ENCODE results near the gene ATRNL1.
"Not testable (repeated sequence)": the region's sequence is repeated elsewhere in the genome, so short reads cannot be mapped to it uniquely, and the experiment has no call there.

Gene ATRNL1

DNA sequence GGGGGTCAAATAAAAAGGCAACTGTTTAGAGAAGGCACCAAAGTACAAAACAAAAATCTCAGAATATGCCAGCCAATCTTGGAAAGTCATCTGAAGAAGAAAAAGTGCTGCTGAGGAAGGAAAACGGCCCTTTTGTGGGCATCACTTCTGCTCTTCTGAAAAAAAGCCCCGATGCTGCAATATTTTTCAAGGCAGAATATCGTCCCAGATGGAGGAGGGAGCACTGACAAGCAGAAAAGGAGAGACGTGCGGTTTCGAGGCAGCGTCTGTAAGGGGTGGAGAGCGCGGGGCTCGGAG, 959 bp upstream of the ATRNL1 start:
- no peak for DNase-seq (ENCODE audit: extremely low read depth in 1 of 2, low read depth in 1 of 2)

DNA sequence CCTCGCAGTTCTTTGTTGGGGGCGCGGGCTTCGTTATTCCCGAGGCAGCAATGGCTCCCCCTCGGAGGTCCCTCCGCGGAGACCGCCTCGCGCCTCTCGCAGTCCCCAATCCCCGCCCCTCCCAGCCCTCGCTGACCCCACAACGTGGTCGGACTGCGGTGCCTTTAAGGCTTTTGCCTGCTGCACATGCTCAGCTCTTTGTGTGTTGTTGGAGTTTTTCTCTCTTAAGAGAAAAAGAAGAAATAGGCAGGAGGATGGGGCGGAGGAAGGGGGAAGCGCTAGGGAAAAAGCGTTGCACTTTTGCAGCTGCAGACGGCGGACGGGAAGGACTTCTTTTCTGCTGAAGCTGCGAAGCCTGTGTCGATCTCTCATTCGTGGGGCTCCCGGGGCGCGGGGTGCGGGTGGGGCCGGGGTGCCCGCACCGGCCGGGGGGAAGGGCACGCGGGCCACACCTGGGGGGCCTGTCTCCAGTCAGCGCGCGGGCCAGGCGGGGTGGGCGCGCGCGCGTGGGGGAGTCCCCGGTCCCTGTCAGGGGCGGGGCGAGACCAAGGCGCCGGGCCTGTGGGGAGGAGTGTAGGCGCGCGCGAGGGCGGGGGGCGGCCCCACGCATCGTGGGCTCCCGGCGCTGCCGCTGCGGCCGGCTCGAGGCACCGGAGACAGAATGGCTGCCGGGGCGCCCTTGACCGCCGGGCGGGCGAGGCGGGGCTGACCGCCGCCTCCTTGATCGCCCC, 445 bp upstream of the ATRNL1 start:
- DNase-seq (ENCODE audit: extremely low read depth in 1 of 2, low read depth in 1 of 2), result no peak

- no peak for DNase-seq (ENCODE audit: extremely low read depth in 1 of 2, low read depth in 1 of 2)
Observed at GRCh38 chr10:115093776-115094408, 727 bp downstream of the ATRNL1 start.

DNA sequence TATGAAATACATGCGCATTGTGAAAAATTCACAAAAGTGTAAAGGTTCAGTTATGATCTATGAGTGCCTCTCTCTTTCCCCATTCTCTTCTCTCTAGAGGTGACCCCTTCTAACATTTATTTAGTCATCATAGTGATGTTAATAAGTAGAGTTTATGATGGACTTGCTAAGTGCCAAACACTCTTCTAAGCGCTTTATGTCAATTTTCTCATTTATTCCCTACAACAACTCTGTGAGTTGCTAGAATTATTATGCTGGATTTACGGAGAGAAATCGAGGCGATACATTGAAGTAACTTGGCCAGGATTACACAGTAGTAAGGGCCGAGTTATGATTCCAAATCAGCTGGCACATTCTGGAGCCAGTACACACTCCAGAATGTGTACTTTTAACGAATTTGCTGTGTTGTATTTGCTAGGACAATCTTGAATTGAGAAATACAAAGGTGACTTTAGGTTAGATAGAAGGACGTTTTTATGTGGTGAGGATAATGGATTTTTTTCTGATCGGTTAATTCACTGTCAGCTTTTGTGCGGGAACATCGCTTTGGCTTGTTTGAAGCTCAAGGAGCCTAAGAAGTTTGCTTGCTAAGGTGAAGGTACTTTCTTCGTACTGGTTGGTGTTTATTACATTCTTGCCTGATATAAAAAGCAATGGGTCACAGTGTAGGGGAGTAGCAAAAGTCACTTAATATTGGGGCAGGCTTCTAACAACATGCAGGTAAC, 1.4 kb downstream of the ATRNL1 start:
- DNase-seq (ENCODE audit: extremely low read depth in 1 of 2, low read depth in 1 of 2), result no peak

DNA sequence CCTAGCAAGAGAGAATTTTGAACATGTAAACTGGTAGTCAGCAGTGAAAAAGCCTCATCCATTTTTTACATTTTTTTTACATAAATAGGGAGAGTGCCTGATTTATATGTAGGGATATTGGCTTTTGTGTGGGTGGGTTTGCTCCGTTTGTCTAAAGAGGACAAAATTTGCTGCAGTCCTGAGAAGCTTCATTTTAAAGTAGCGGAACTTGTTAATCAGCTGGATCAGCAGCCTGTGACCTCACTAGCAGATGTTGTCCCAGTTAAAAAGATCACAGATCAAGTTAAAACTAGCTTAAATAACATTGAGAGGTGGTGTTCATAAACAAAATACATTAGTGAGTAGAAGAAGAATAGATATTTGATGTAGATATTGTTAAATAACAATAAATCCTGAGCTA, 2.6 kb downstream of the ATRNL1 start:
- DNase-seq (ENCODE audit: extremely low read depth in 1 of 2, low read depth in 1 of 2), result no peak

GRCh38 chr10:115103700-115104099, 10.5 kb downstream of the ATRNL1 start:
- DNase-seq (ENCODE audit: extremely low read depth in 1 of 2, low read depth in 1 of 2), result no peak

- not testable (repeated sequence) for DNase-seq (ENCODE audit: extremely low read depth in 1 of 2, low read depth in 1 of 2)
Observed at GRCh38 chr10:115105411-115105810, 12.2 kb downstream of the ATRNL1 start.

- no peak for DNase-seq (ENCODE audit: extremely low read depth in 1 of 2, low read depth in 1 of 2)
Observed at GRCh38 chr10:115107830-115108229, 14.7 kb downstream of the ATRNL1 start.

GRCh38 chr10:115117301-115117700, 24.1 kb downstream of the ATRNL1 start:
- no peak for DNase-seq (ENCODE audit: extremely low read depth in 1 of 2, low read depth in 1 of 2)

- DNase-seq (ENCODE audit: extremely low read depth in 1 of 2, low read depth in 1 of 2), result no peak
Observed at GRCh38 chr10:115118346-115118745, 25.2 kb downstream of the ATRNL1 start.

DNA sequence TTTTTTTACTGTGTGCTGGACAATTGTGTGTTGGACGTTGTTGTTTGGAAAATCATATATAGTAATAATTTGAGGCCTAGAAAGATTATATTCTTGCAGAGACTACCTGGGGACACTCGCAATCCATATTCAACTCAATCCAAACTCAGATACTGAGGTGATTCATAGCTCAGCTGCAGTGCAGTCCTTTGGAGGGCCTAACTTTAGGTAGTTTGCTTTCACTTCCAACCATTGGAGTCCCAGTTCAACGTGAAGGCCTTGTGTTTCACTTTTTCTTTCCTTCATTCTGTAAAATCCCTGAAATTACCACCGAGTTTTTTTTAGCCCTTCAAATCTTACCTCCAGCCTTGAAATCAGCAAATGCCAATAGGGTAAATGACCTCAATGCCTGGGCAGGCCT, 32.3 kb downstream of the ATRNL1 start:
- DNase-seq (ENCODE audit: extremely low read depth in 1 of 2, low read depth in 1 of 2), result no peak

DNA sequence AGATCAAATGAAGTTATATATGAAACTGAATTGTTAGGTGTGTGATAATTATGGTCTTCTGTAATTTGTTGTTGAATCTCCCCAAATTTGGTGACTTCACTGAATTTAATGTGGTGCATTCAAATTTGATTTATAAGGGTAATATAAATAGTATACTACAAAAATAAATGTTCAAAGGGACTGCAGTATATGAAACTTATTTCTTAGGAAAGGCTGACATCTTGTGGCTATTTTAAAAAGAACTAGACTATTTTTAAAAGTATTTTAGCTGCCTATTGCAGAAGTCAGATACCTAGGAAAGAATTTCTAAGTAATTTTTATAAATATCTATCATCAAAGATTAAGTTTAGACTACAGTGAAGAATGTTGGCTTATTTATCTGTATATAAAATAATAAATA, 36.6 kb downstream of the ATRNL1 start:
- no peak for DNase-seq (ENCODE audit: extremely low read depth in 1 of 2, low read depth in 1 of 2)

GRCh38 chr10:115136616-115137015, 43.5 kb downstream of the ATRNL1 start:
- DNase-seq (ENCODE audit: extremely low read depth in 1 of 2, low read depth in 1 of 2), result no peak

GRCh38 chr10:115141254-115141653, 48.1 kb downstream of the ATRNL1 start:
- DNase-seq (ENCODE audit: extremely low read depth in 1 of 2, low read depth in 1 of 2), result no peak

GRCh38 chr10:115157357-115157756, 64.2 kb downstream of the ATRNL1 start:
- DNase-seq (ENCODE audit: extremely low read depth in 1 of 2, low read depth in 1 of 2), result no peak

GRCh38 chr10:115163129-115163528, 70.0 kb downstream of the ATRNL1 start:
- no peak for DNase-seq (ENCODE audit: extremely low read depth in 1 of 2, low read depth in 1 of 2)

DNA sequence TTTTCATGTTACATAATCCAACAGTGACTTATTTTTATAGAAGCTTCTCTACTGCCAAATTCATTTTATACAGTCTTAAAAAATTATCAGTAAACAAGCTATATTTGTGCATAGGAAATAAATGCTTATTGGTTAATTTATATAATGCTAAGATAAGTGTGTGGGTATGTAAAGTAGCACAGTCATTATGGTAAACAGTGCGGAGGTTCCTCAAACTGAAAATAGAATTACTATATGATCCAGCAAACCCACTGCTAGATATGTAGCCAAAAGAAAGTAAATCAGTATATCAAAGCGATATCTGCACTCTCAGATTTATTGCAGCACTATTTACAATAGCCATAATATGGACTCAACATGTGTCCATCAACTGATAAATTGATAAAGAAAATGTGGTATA, 71.1 kb downstream of the ATRNL1 start:
- DNase-seq (ENCODE audit: extremely low read depth in 1 of 2, low read depth in 1 of 2), result no peak

- no peak for DNase-seq (ENCODE audit: extremely low read depth in 1 of 2, low read depth in 1 of 2)
Observed at GRCh38 chr10:115167751-115168150, 74.6 kb downstream of the ATRNL1 start.

DNA sequence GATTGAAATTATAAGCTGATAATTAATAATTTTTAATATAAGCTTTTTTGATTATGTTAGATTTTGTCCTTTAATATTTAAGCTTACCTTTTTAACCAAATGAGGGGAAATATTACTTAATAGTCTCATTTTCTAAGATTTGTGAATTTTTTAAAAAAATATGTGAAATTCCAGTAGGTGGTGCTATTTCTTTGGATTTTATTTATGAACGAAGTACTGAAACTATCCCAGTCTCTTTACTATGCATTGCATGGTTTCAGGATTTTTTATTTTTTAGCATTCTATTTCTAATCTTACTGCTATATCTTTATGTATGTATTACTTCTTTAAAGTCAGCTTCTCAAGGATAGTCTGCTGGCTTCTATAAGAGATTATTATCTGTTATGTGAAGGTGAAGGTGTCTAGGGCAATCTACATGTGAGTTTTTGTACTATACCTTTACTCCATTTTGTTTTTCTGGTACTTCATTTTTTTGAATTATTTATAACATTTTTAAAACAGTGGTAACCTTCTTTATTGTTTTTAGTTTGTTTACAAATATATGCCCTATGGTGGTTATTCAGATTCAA, 78.3 kb downstream of the ATRNL1 start:
- DNase-seq (ENCODE audit: extremely low read depth in 1 of 2, low read depth in 1 of 2), result no peak

DNA sequence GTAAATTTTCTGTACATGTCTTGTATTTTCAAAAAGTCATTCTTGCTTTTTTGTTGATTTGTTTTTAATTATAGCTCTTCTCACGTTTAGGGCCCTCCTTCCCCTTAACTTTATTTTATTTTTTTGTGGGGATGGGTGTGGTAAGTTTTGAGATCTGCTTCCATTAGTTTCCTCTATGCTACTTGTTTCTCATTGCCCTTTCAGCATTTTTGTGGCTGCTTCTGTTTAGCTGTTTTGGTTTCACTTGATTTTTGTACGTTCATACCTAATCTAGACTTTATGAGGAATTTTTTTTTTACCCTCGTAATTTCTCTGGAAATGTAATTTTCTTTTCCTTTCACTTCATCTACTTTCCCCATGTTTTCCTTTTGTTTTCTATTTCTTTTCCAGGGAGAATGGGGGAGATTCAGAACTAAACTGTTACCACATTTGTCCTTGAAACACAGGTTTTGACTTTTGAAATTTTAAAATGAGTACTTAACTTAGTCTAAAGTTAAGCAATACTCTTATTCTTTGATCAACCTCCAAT, 80.8 kb downstream of the ATRNL1 start:
- DNase-seq (ENCODE audit: extremely low read depth in 1 of 2, low read depth in 1 of 2), result no peak

GRCh38 chr10:115207276-115207675, 114.1 kb downstream of the ATRNL1 start:
- DNase-seq (ENCODE audit: extremely low read depth in 1 of 2, low read depth in 1 of 2), result not testable (repeated sequence)

- no peak for DNase-seq (ENCODE audit: extremely low read depth in 1 of 2, low read depth in 1 of 2)
Observed at GRCh38 chr10:115209133-115209532, 116.0 kb downstream of the ATRNL1 start.

All from stimulated activated CD8-positive, alpha-beta memory T cell treated with anti-CD3 and anti-CD28 coated beads, Interleukin-7, amount 100 ng/mL, for 48 hours (primary cell).